ENCODE data around the gene TM9SF1.
A peak's percentile ranks its signal among the peaks of the same experiment; 100 is the strongest.

The TM9SF1 gene

GRCh38 chr14:24172871-24173281 lies 22.4 kb downstream of the TM9SF1 start:
- no peak for DNase-seq (ENCODE audit: low read depth)
- H3K4me3 ChIP-seq (replicated peaks; ENCODE audit: low read depth, low read length) = no peak overlapping the region
- no peak for TF ChIP-seq CTCF (IDR thresholded peaks at IDR 0.05; ENCODE audit: low read length, missing control alignments)

GRCh38 chr14:24172261-24172860 lies 22.9 kb downstream of the TM9SF1 start:
- TF ChIP-seq CTCF (IDR thresholded peaks at IDR 0.05; ENCODE audit: low read length, missing control alignments) = no peak
- DNase-seq (ENCODE audit: low read depth) = no peak
- H3K4me3 ChIP-seq (replicated peaks; ENCODE audit: low read depth, low read length) = peak overlapping the region; percentile 23

- TF ChIP-seq CTCF (IDR thresholded peaks at IDR 0.05; ENCODE audit: low read length, missing control alignments) = no peak
- peak within 1 kb of the TSS; percentile 23 for H3K4me3 ChIP-seq (replicated peaks; ENCODE audit: low read depth, low read length)
- peak; percentile 72 for DNase-seq (ENCODE audit: low read depth)
Observed at GRCh38 chr14:24171422-24172260, 23.6 kb downstream of the TM9SF1 start, which contains the start of gene REC8. Gene REC8, plus strand, starts transcription at chr14:24172080. Its CDS starts 473 bp downstream, at chr14:24172553.

GRCh38 chr14:24167469-24168114 lies 27.6 kb downstream of the TM9SF1 start:
- TF ChIP-seq CTCF (IDR thresholded peaks at IDR 0.05; ENCODE audit: low read length, missing control alignments) = no peak
- no peak for DNase-seq (ENCODE audit: low read depth)
- no peak overlapping the region for H3K4me3 ChIP-seq (replicated peaks; ENCODE audit: low read depth, low read length)

GRCh38 chr14:24165785-24166184 lies 29.5 kb downstream of the TM9SF1 start:
- TF ChIP-seq CTCF (IDR thresholded peaks at IDR 0.05; ENCODE audit: low read length, missing control alignments) = no peak
- no peak for DNase-seq (ENCODE audit: low read depth)
- no peak overlapping the region for H3K4me3 ChIP-seq (replicated peaks; ENCODE audit: low read depth, low read length)

- TF ChIP-seq CTCF (IDR thresholded peaks at IDR 0.05; ENCODE audit: low read length, missing control alignments) = no peak
- H3K4me3 ChIP-seq (replicated peaks; ENCODE audit: low read depth, low read length) = no peak overlapping the region
- no peak for DNase-seq (ENCODE audit: low read depth)
Observed at GRCh38 chr14:24164518-24164991, 30.7 kb downstream of the TM9SF1 start.

Measured in fibroblast of pulmonary artery (primary cell).